NCI-H1694 (cell line): ENCODE results near the gene LRCH1.

Source experiments
- DNase-seq: peaks from one replicate; lab custom pipeline; 2025; lab: John Stamatoyannopoulos, UW

LRCH1 gene

DNA sequence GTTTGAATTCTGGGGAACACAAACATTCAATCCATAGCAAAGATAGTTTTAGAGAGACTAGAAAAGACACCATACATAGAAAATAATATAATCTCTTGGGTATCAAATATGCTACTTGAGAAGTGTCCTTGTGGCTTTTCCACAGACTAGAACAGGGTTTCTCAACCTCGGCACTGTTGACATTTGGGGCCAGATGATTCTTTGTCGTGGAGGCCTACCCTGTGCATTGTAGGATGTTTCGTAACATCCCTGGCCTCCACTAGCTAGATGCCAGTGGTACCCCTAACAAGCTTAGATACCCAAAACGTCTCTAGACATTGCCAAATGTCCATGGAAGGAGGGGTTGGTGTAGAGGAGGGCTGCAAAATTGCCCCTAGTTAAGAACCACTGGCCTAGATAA, 246.2 kb downstream of the LRCH1 start:
- no peak for DNase-seq

DNA sequence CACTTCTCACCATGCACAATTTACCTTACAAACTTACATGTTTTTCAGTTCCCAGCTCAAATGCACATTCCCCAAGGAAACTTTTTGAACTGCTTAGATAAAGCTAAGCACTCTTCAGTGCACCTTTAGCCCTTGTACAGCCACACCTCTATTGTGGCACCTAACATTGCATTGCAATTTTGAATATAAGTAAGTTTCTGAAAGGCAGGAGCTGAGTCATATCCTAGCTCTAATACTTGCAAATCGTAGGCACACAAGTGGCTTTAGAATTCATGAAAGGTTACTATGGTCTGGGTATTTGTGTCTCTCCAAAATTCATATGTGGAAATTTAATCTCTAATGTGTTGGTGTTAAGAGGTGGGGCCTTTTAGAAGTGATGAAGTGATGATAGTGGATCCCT, 248.9 kb downstream of the LRCH1 start:
- DNase-seq, result no peak
